B cell (primary cell): ENCODE results near the gene MAGEB17. TPM values are rescaled to one million over a fixed set of nuclear protein-coding genes. Genes with fewer than 3 reads are reported as not detected.

Source experiments
- ATAC-seq: fragments of 200-7000 bp; cut with Tn5 transposase; one replicate; pipeline ENCODE4 v1.10.0; 2021; ENCODE audit warnings: low read depth, mild to moderate bottlenecking, moderate number of reproducible peaks, moderate library complexity
- CTCF ChIA-PET: fragments of 350-600 bp; sonication (Branson Sonifier 250); formaldehyde crosslinking; loops from one replicate; lab custom pipeline; 2021; ENCODE audit warnings: antibody characterized with exemption, inconsistent platforms; lab: Charles Lee
- POLR2A ChIA-PET: fragments of 350-600 bp; sonication (Branson Sonifier 250); formaldehyde crosslinking; loops from one replicate; lab custom pipeline; 2021; ENCODE audit warnings: antibody characterized with exemption; lab: Charles Lee
- DNase-seq: peaks from one replicate; pipeline ENCODE4 v3.0.0; 2013
- H2AFZ ChIP-seq: 2 replicates; pipeline ENCODE4 v1.6.1; 2012; ENCODE audit warnings: mild to moderate bottlenecking, low read depth, low read length; ENCODE audit not compliant: insufficient read depth, poor library complexity, severe bottlenecking
- H3K27ac ChIP-seq, 2 donors: 1 replicate in 1 of 2; 2 replicates in 1 of 2; pipeline ENCODE4 v1.5.1; 2012 to 2013; ENCODE audit warnings: low read length in 2 of 2, mild to moderate bottlenecking in 2 of 2, moderate library complexity in 1 of 2
- H3K27me3 ChIP-seq, 4 experiments: fragments of 200-600 bp in 1 of 4; sonication (generic) in 1 of 4; replicated peaks in 1 of 4; 1 replicate in 2 of 4; 2 replicates in 2 of 4; pipeline versions ENCODE4 v1.6.1 to v1.7.0; 2013 to 2016; ENCODE audit warnings: low read length in 3 of 4, mild to moderate bottlenecking in 2 of 4, mixed read lengths in 1 of 4, moderate library complexity in 1 of 4; ENCODE audit not compliant: insufficient read depth in 4 of 4, control insufficient read depth in 3 of 4; ENCODE audit errors: control extremely low read depth in 1 of 4
- H3K36me3 ChIP-seq, 2 experiments: replicated peaks in 1 of 2; 1 replicate in 1 of 2; 2 replicates in 1 of 2; pipeline versions ENCODE4 v1.6.1 to v1.7.1; 2013; ENCODE audit warnings: low read length in 1 of 2; ENCODE audit not compliant: insufficient read depth in 2 of 2, control insufficient read depth in 1 of 2; ENCODE audit errors: control extremely low read depth in 1 of 2, extremely low read depth in 1 of 2
- H3K4me1 ChIP-seq, 2 donors: fragments of 200-600 bp in 1 of 2; sonication (generic) in 1 of 2; 1 replicate in 1 of 2; 2 replicates in 1 of 2; pipeline versions ENCODE4 v1.5.1 to v1.6.1; 2013 to 2017; ENCODE audit warnings: low read length in 2 of 2; ENCODE audit not compliant: control insufficient read depth in 2 of 2, insufficient read depth in 2 of 2
- H3K4me2 ChIP-seq: replicated peaks from 2 replicates; pipeline ENCODE3; 2012; ENCODE audit warnings: mild to moderate bottlenecking, low read depth, low read length; ENCODE audit not compliant: poor library complexity, severe bottlenecking
- H3K4me3 ChIP-seq, 5 experiments: fragments of 200-600 bp in 1 of 5; sonication (generic) in 1 of 5; 1 replicate in 3 of 5; 2 replicates in 2 of 5; pipeline versions ENCODE4 v1.5.1 to v1.7.0; 2011 to 2016; ENCODE audit warnings: low read length in 4 of 5, mild to moderate bottlenecking in 4 of 5, low read depth in 2 of 5, control low read depth in 1 of 5, moderate library complexity in 1 of 5; ENCODE audit not compliant: insufficient read depth in 1 of 5; ENCODE audit errors: control extremely low read depth in 1 of 5, extremely low read depth in 1 of 5
- H3K79me2 ChIP-seq: fragments of 200-600 bp; sonication (generic); one replicate; pipeline ENCODE4 v1.6.0; 2016; ENCODE audit warnings: low read length; ENCODE audit not compliant: control insufficient read depth, insufficient read depth
- H3K9ac ChIP-seq: fragments of 200-600 bp; sonication (generic); 2 replicates; pipeline ENCODE4 v1.6.1; 2017; ENCODE audit warnings: mild to moderate bottlenecking, low read length, moderate library complexity
- H3K9me3 ChIP-seq, 3 donors: one replicate each; pipeline versions ENCODE4 v1.6.1 to v1.7.1; 2013; ENCODE audit warnings: low read length in 2 of 3; ENCODE audit not compliant: control insufficient read depth in 2 of 3, insufficient read depth in 1 of 3; ENCODE audit errors: control extremely low read depth in 1 of 3
- H4K20me1 ChIP-seq: 2 replicates; pipeline ENCODE4 v1.6.0; 2012; ENCODE audit warnings: mild to moderate bottlenecking, low read length; ENCODE audit not compliant: insufficient read depth, control insufficient read depth, poor library complexity, severe bottlenecking
- H3K27ac Mint-ChIP-seq: one replicate; pipeline ENCODE4 v1.8.0; 2021; ENCODE audit warnings: mixed read lengths
- H3K27me3 Mint-ChIP-seq: one replicate; pipeline ENCODE4 v1.8.0; 2021; ENCODE audit warnings: mixed read lengths
- H3K4me1 Mint-ChIP-seq: one replicate; pipeline ENCODE4 v1.8.0; 2021; ENCODE audit warnings: mixed read lengths
- H3K4me3 Mint-ChIP-seq: one replicate; pipeline ENCODE4 v1.8.0; 2021; ENCODE audit warnings: mixed read lengths
- H3K9me3 Mint-ChIP-seq: one replicate; pipeline ENCODE4 v1.8.0; 2022; ENCODE audit warnings: mixed read lengths; ENCODE audit not compliant: insufficient read depth
- CTCF ChIP-seq: fragments of 200-600 bp; IDR thresholded peaks from one replicate; pipeline ENCODE4 v1.8.0; 2022; ENCODE audit warnings: antibody characterized with exemption, mild to moderate bottlenecking
- EZH2 ChIP-seq: IDR thresholded peaks from 2 replicates; pipeline ENCODE4 v1.6.1; 2012; ENCODE audit warnings: borderline replicate concordance, low read depth, mild to moderate bottlenecking, moderate library complexity, low read length; ENCODE audit not compliant: insufficient read depth, poor library complexity, severe bottlenecking
- WGBS: methylation state at CpG from one replicate; pipeline ENCODE4 v1.1.5; 2013; ENCODE audit warnings: missing lambda C conversion rate; ENCODE audit not compliant: insufficient coverage; 5-methylcytosine and 5-hydroxymethylcytosine counted together
- intact Hi-C: fragments of 100-400 bp; cut with micrococcal nuclease; formaldehyde crosslinking; loops from one replicate; pipeline ENCODE4 v1.10.0; 2022
- polyA plus RNA-seq: library from polyadenylated mRNA; depleted of rRNA; stranded (reverse); fragments of >200 nt; gene quantifications from 2 replicates; pipeline ENCODE4 v1.2.3, GENCODE V29; 2012
- total RNA-seq, 2 donors: library from RNA; stranded (reverse); fragments of 120-200 nt in 1 of 2; gene quantifications; 1 replicate in 1 of 2; 2 replicates in 1 of 2; pipeline versions ENCODE4 v1.2.3 to v1.2.4, GENCODE V29; 2013 to 2022

The MAGEB17 gene
- total and polyA plus RNA-seq, 2 donors (not counting 1 experiment from before 2014, with no cell fraction given): 0.16 TPM; not detected in 1

GRCh38 chrX:16199343-16199742 lies 32.1 kb downstream of the MAGEB17 start:
- no peak for TF ChIP-seq EZH2
- TF ChIP-seq CTCF: no peak
- Histone ChIP-seq H3K36me3 (no peaks in the 10 kb centered on the region), H3K27ac (no peak overlapping the region), H3K27me3 (peaks cover 0 to 3% (median 0%) of the 10 kb centered on the region in 4 experiments), H4K20me1 (no peaks in the 10 kb centered on the region), H2AFZ (no peak overlapping the region), H3K9me3 (no peaks in the 10 kb centered on the region), H3K79me2 (no peaks in the 10 kb centered on the region), H3K4me1 (no peaks in the 10 kb centered on the region), H3K4me3 (no peak overlapping the region), H3K9ac (no peak overlapping the region), H3K4me2 (no peak overlapping the region)
- no peak for ATAC-seq
- no peaks in the 10 kb centered on the region for H3K4me1 Mint-ChIP-seq
- no peak overlapping the region for H3K27ac Mint-ChIP-seq
- no CpG with 5 or more reads among the region's 1 CpG for WGBS
- no peak overlapping the region for H3K4me3 Mint-ChIP-seq
- H3K9me3 Mint-ChIP-seq: no peaks in the 10 kb centered on the region
- H3K27me3 Mint-ChIP-seq: peaks cover 11% of the 10 kb centered on the region
- ChIA-PET POLR2A (no interaction called here), CTCF (no interaction called here)
- no peak for DNase-seq
- intact Hi-C loops: no loop called here

GRCh38 chrX:16202943-16203342 lies 35.7 kb downstream of the MAGEB17 start:
- TF ChIP-seq EZH2 (no peak), CTCF (no peak)
- H3K79me2 ChIP-seq: no peaks in the 10 kb centered on the region
- no CpG with 5 or more reads among the region's 4 CpGs for WGBS
- DNase-seq (no peak), ATAC-seq (no peak)
- no peak overlapping the region for H3K9ac ChIP-seq
- CTCF ChIA-PET: no interaction called here
- H3K36me3 ChIP-seq: no peaks in the 10 kb centered on the region
- H4K20me1 ChIP-seq: no peaks in the 10 kb centered on the region
- Mint-ChIP-seq H3K4me3 (no peak overlapping the region), H3K27me3 (peaks cover 5% of the 10 kb centered on the region), H3K27ac (no peak overlapping the region), H3K4me1 (no peaks in the 10 kb centered on the region), H3K9me3 (no peaks in the 10 kb centered on the region)
- H3K4me3 ChIP-seq: no peak overlapping the region
- no peaks in the 10 kb centered on the region for H3K9me3 ChIP-seq
- H3K27me3 ChIP-seq: peaks cover 0 to 3% (median 0%) of the 10 kb centered on the region in 4 experiments
- H3K4me2 ChIP-seq: no peak overlapping the region
- intact Hi-C loops: no loop called here
- no peak overlapping the region for H2AFZ ChIP-seq
- no peak overlapping the region for H3K27ac ChIP-seq
- POLR2A ChIA-PET: no interaction called here
- H3K4me1 ChIP-seq: no peaks in the 10 kb centered on the region
